Suprapubic skin (tissue), 3 donors: ENCODE data around the gene KCNH5.

ENCODE experiments used
- EP300 ChIP-seq: sonication (generic); formaldehyde crosslinking; IDR thresholded peaks from one replicate; pipeline ENCODE4 v1.6.1; 2017; ENCODE audit warnings: antibody characterized with exemption
- TF ChIP-seq, protein P1 (sequence below), 2 donors: fragments of 200-600 bp in 1 of 2; fragments of 450-650 bp in 1 of 2; sonication (generic) in 1 of 2; IDR thresholded peaks; one replicate each; pipeline ENCODE4 v1.5.1; 2016 to 2019; ENCODE audit warnings: antibody characterized with exemption in 2 of 2, mild to moderate bottlenecking in 1 of 2, moderate library complexity in 1 of 2

DNA sequence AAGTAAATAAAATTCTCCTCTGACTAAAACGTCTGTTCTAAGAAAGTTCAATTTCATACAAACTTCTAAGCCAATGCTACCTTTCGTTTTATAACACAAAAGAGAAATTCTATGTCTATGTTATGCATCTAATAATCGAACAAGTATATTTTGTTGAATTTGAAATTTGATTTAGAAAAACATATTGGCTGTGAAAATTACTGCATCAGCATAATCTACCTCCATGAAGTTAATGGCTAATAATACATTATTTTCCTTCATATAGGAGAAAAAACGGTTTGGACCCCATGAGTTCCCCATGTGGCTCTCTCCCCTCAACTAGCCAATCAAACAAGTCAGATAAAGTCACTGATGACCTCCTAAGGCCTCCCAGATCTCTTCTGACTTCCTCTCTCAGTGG is 106.5 kb downstream of the KCNH5 start:
- TF ChIP-seq, protein P1, sequence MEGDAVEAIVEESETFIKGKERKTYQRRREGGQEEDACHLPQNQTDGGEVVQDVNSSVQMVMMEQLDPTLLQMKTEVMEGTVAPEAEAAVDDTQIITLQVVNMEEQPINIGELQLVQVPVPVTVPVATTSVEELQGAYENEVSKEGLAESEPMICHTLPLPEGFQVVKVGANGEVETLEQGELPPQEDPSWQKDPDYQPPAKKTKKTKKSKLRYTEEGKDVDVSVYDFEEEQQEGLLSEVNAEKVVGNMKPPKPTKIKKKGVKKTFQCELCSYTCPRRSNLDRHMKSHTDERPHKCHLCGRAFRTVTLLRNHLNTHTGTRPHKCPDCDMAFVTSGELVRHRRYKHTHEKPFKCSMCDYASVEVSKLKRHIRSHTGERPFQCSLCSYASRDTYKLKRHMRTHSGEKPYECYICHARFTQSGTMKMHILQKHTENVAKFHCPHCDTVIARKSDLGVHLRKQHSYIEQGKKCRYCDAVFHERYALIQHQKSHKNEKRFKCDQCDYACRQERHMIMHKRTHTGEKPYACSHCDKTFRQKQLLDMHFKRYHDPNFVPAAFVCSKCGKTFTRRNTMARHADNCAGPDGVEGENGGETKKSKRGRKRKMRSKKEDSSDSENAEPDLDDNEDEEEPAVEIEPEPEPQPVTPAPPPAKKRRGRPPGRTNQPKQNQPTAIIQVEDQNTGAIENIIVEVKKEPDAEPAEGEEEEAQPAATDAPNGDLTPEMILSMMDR (IDR thresholded peaks at IDR 0.05) = no peak
- no peak for TF ChIP-seq EP300
